ENCODE results near the gene SLC41A3. TPM values are rescaled to one million over a fixed set of nuclear protein-coding genes. Genes with fewer than 3 reads are reported as not detected.
"Not testable (repeated sequence)": the region's sequence is repeated elsewhere in the genome, so short reads cannot be mapped to it uniquely, and the experiment has no call there.

The SLC41A3 gene
- total RNA-seq, 1 donor from 2014 or later = 18.0 TPM

- intact Hi-C loops (cut with micrococcal nuclease) = no loop called here
Observed at GRCh38 chr3:126107203-126107939, 23.4 kb upstream of the SLC41A3 start.

GRCh38 chr3:126106336-126107202 is 22.6 kb upstream of the SLC41A3 start:
- intact Hi-C loops (cut with micrococcal nuclease) = no loop called here

GRCh38 chr3:126105691-126106187 is 21.8 kb upstream of the SLC41A3 start:
- intact Hi-C loops (cut with micrococcal nuclease) = no loop called here

- intact Hi-C loops (cut with micrococcal nuclease) = no loop called here
Observed at GRCh38 chr3:126104742-126105605, 21.1 kb upstream of the SLC41A3 start.

- intact Hi-C loops (cut with micrococcal nuclease) = no loop called here
Observed at GRCh38 chr3:126104028-126104635, 20.2 kb upstream of the SLC41A3 start.

GRCh38 chr3:126103121-126104027 is 19.4 kb upstream of the SLC41A3 start:
- intact Hi-C loops (cut with micrococcal nuclease) = no loop called here

GRCh38 chr3:126102530-126102951 is 18.6 kb upstream of the SLC41A3 start:
- intact Hi-C loops (cut with micrococcal nuclease) = no loop called here

- intact Hi-C loops (cut with micrococcal nuclease) = no loop called here
Observed at GRCh38 chr3:126102011-126102410, 18.1 kb upstream of the SLC41A3 start.

GRCh38 chr3:126101521-126101982 is 17.6 kb upstream of the SLC41A3 start:
- intact Hi-C loops (cut with micrococcal nuclease) = no loop called here

GRCh38 chr3:126100634-126101301 is 16.8 kb upstream of the SLC41A3 start:
- intact Hi-C loops (cut with micrococcal nuclease) = no loop called here

GRCh38 chr3:126100269-126100633 is 16.3 kb upstream of the SLC41A3 start:
- intact Hi-C loops (cut with micrococcal nuclease) = no loop called here

- intact Hi-C loops (cut with micrococcal nuclease) = no loop called here
Observed at GRCh38 chr3:126098391-126098858, 14.5 kb upstream of the SLC41A3 start.

- intact Hi-C loops (cut with micrococcal nuclease) = no loop called here
Observed at GRCh38 chr3:126097801-126098200, 13.9 kb upstream of the SLC41A3 start.

- intact Hi-C loops (cut with micrococcal nuclease) = not testable (repeated sequence)
Observed at GRCh38 chr3:126096274-126096673, 12.3 kb upstream of the SLC41A3 start.

- intact Hi-C loops (cut with micrococcal nuclease) = not testable (repeated sequence)
Observed at GRCh38 chr3:126092128-126092527, 8.2 kb upstream of the SLC41A3 start.

GRCh38 chr3:126087552-126088175 is 3.7 kb upstream of the SLC41A3 start:
- intact Hi-C loops (cut with micrococcal nuclease) = loop anchor here (10.0 kb wide), 2 partner anchors 1507 to 1967 kb away; partner anchors contain the start of genes MCM2, SEC61A1 and TPRA1

- intact Hi-C loops (cut with micrococcal nuclease) = loop anchor here (2.0 to 10.0 kb wide), 3 partner anchors 271 to 1969 kb away; partner anchors contain the start of genes KLF15, MCM2, SEC61A1 and TPRA1
Observed at GRCh38 chr3:126085841-126086240, 1.9 kb upstream of the SLC41A3 start.

- intact Hi-C loops (cut with micrococcal nuclease) = loop anchor here (2.0 to 10.0 kb wide), 3 partner anchors 272 to 1970 kb away; partner anchors contain the start of genes KLF15, MCM2, SEC61A1 and TPRA1
Observed at GRCh38 chr3:126085276-126085675, 1.4 kb upstream of the SLC41A3 start.

Measured in T-helper 1 cell treated with Interleukin-12 subunit alpha and Interleukin-12 subunit beta and Interleukin-4 antibody, amounts not matched to agents 30 ng/mL and 1 ng/mL, for 36 hours (primary cell).